Chondrocyte (in vitro differentiated cells): ENCODE measurements around the gene SOX3. TPM values are rescaled to one million over a fixed set of nuclear protein-coding genes. Genes with fewer than 3 reads are reported as not detected.

Source experiments
- DNase-seq: peaks from one replicate; pipeline ENCODE4 v3.0.0; 2021; ENCODE audit warnings: mixed read lengths, low spot score
- H3K27ac Mint-ChIP-seq: one replicate; pipeline ENCODE4 v1.8.0; 2021; ENCODE audit warnings: mild to moderate bottlenecking, moderate library complexity, mixed read lengths; ENCODE audit not compliant: unreplicated experiment
- H3K27me3 Mint-ChIP-seq: 2 replicates; pipeline ENCODE4 v1.8.0; 2021; ENCODE audit warnings: low read depth, mixed read lengths
- H3K36me3 Mint-ChIP-seq: 2 replicates; pipeline ENCODE4 v1.8.0; 2021; ENCODE audit warnings: low read depth, mixed read lengths
- H3K4me1 Mint-ChIP-seq: 2 replicates; pipeline ENCODE4 v1.8.0; 2021; ENCODE audit warnings: low read depth, mild to moderate bottlenecking, mixed read lengths
- H3K4me3 Mint-ChIP-seq: one replicate; pipeline ENCODE4 v1.8.0; 2021; ENCODE audit warnings: mild to moderate bottlenecking, moderate library complexity, mixed read lengths; ENCODE audit not compliant: unreplicated experiment
- H3K9me3 Mint-ChIP-seq: 2 replicates; pipeline ENCODE4 v1.8.0; 2021; ENCODE audit warnings: low read depth, mixed read lengths
- CTCF ChIP-seq: fragments of 200-600 bp; sonication (generic); IDR thresholded peaks from 2 replicates; pipeline ENCODE4 v1.5.0; 2021; ENCODE audit warnings: antibody characterized with exemption, mild to moderate bottlenecking, moderate library complexity
- total RNA-seq: library from RNA; stranded (reverse); gene quantifications from 3 replicates; pipeline ENCODE4 v1.2.1, GENCODE V29; 2021

The SOX3 gene
- total RNA-seq, 1 donor from 2014 or later = not detected

- Mint-ChIP-seq H3K4me1 (peaks cover 11% of the 10 kb centered on the region), H3K36me3 (peaks cover 2% of the 10 kb centered on the region), H3K27ac (no peak overlapping the region), H3K4me3 (no peak overlapping the region), H3K27me3 (peaks cover 65% of the 10 kb centered on the region), H3K9me3 (no peaks in the 10 kb centered on the region)
- no peak for DNase-seq
- no peak for TF ChIP-seq CTCF
These were observed 4.4 kb downstream of the SOX3 start for GRCh38 chrX:140500441-140500840.

GRCh38 chrX:140495739-140496138 is 9.1 kb downstream of the SOX3 start:
- H3K27ac Mint-ChIP-seq = no peak overlapping the region
- TF ChIP-seq CTCF = no peak
- no peaks in the 10 kb centered on the region for H3K36me3 Mint-ChIP-seq
- peaks cover 47% of the 10 kb centered on the region for H3K27me3 Mint-ChIP-seq
- no peaks in the 10 kb centered on the region for H3K4me1 Mint-ChIP-seq
- H3K9me3 Mint-ChIP-seq = peaks cover 2% of the 10 kb centered on the region
- H3K4me3 Mint-ChIP-seq = no peak overlapping the region
- DNase-seq = no peak

- no peak for TF ChIP-seq CTCF
- no peak overlapping the region for H3K4me3 Mint-ChIP-seq
- peaks cover 2% of the 10 kb centered on the region for H3K9me3 Mint-ChIP-seq
- H3K27ac Mint-ChIP-seq = no peak overlapping the region
- no peaks in the 10 kb centered on the region for H3K4me1 Mint-ChIP-seq
- DNase-seq = no peak
- no peaks in the 10 kb centered on the region for H3K36me3 Mint-ChIP-seq
- H3K27me3 Mint-ChIP-seq = peaks cover 29% of the 10 kb centered on the region
These were observed 12.5 kb downstream of the SOX3 start for GRCh38 chrX:140492066-140492994.

GRCh38 chrX:140480765-140481164 is 24.1 kb downstream of the SOX3 start:
- Mint-ChIP-seq H3K9me3 (peaks cover 18% of the 10 kb centered on the region), H3K36me3 (no peaks in the 10 kb centered on the region), H3K4me1 (no peaks in the 10 kb centered on the region), H3K27ac (no peak overlapping the region), H3K27me3 (peaks cover 2% of the 10 kb centered on the region), H3K4me3 (no peak overlapping the region)
- DNase-seq = no peak
- no peak for TF ChIP-seq CTCF

GRCh38 chrX:140477987-140478386 is 26.9 kb downstream of the SOX3 start:
- Mint-ChIP-seq H3K4me1 (no peaks in the 10 kb centered on the region), H3K27ac (no peak overlapping the region), H3K9me3 (peaks cover 28% of the 10 kb centered on the region), H3K27me3 (peaks cover 2% of the 10 kb centered on the region), H3K4me3 (no peak overlapping the region), H3K36me3 (no peaks in the 10 kb centered on the region)
- TF ChIP-seq CTCF = no peak
- no peak for DNase-seq
